ENCODE data around the gene RNF123. TPM values are rescaled to one million over a fixed set of nuclear protein-coding genes. Genes with fewer than 3 reads are reported as not detected.

RNF123 gene
- total and polyA plus RNA-seq, 2 experiments from 2014 or later = 14.6 to 32.5 TPM

DNA sequence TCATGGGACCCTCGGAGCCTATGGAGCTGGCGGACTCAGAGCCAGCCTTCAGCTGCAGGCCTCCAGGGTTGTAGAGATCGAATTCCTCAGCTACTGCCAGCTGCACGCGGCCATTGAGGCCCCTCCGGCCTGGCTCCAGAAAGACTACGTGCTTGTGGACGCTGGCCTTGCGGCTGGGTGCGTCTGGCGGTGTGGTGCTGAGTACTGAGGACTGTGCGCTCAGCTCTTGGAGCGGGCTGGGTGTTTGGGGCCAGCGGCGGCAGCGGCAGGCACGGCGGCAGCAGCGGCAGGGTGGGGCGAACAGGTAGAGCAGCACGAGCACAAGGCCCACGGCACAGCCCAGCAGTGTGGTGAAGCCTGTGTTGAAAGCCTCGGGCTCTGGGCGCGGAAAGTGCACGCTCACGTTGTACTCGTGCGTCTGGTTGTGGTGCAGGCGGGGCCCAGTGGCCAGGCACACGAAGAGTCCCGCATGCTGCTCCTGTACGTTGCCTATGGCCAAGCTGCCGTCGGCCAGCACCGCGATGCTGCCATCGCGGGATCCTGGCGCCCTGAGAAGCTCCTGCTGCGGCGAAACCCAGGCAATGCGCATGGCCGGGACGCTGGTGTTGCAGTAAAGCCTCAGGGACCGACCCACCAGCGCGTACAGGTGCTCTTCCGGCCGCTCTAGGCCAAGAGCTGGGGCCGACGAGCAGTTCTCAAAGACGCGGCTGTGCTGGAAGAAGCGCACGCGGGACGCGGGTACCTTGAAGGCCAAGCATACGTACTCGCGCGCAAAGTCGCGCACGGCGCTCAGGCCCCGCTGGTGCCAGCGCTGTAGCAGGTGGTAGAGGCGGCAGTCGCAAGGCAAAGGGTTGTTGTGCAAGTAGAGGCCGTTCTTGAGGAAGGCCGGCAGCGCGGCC, 28.9 kb downstream of the RNF123 start:
- Histone ChIP-seq H3F3A (replicated peaks; ENCODE audit: low read depth) (peaks cover 8% of the 10 kb centered on the region; the same call in 1 of the 2 replicates), H3K27ac (ENCODE audit: low read depth) (peak overlapping the region; percentile 27; the same call in 1 of the 2 replicates), H3K27me3 (ENCODE audit: insufficient read depth) (no peaks in the 10 kb centered on the region), H3K9me2 (ENCODE audit: insufficient read depth) (no peaks in the 10 kb centered on the region), H2AFZ (0 out of 2 replicates have a peak overlapping the region, but pooled peaks have one; percentile 56), H3K4me3 (peak overlapping the region; percentile 77), H3K4me2 (peak overlapping the region; percentile 95), H4K20me1 (replicated peaks; ENCODE audit: insufficient read depth) (peaks cover 7% of the 10 kb centered on the region; the same call in 1 of the 2 replicates), H3K4me1 (ENCODE audit: insufficient read depth) (no peaks in the 10 kb centered on the region; the same call in 1 of the 2 replicates), H3K79me2 (replicated peaks; ENCODE audit: insufficient read depth) (no peaks in the 10 kb centered on the region; the same call in 1 of the 2 replicates), H3K36me3 (ENCODE audit: insufficient read depth) (peaks cover 5% of the 10 kb centered on the region; the same call in 1 of the 2 replicates)
- peak overlapping the region; percentile 88 for H3K27ac Mint-ChIP-seq
- H3K27me3 Mint-ChIP-seq (ENCODE audit: insufficient read depth, low read depth, poor library complexity) = peaks cover 39% of the 10 kb centered on the region
- ATAC-seq (peak; percentile 10), DNase-seq (ENCODE audit: low spot score) (peak; percentile 72)
- peak overlapping the region; percentile 85 for H3K4me3 Mint-ChIP-seq
- TF ChIP-seq, protein P1, sequence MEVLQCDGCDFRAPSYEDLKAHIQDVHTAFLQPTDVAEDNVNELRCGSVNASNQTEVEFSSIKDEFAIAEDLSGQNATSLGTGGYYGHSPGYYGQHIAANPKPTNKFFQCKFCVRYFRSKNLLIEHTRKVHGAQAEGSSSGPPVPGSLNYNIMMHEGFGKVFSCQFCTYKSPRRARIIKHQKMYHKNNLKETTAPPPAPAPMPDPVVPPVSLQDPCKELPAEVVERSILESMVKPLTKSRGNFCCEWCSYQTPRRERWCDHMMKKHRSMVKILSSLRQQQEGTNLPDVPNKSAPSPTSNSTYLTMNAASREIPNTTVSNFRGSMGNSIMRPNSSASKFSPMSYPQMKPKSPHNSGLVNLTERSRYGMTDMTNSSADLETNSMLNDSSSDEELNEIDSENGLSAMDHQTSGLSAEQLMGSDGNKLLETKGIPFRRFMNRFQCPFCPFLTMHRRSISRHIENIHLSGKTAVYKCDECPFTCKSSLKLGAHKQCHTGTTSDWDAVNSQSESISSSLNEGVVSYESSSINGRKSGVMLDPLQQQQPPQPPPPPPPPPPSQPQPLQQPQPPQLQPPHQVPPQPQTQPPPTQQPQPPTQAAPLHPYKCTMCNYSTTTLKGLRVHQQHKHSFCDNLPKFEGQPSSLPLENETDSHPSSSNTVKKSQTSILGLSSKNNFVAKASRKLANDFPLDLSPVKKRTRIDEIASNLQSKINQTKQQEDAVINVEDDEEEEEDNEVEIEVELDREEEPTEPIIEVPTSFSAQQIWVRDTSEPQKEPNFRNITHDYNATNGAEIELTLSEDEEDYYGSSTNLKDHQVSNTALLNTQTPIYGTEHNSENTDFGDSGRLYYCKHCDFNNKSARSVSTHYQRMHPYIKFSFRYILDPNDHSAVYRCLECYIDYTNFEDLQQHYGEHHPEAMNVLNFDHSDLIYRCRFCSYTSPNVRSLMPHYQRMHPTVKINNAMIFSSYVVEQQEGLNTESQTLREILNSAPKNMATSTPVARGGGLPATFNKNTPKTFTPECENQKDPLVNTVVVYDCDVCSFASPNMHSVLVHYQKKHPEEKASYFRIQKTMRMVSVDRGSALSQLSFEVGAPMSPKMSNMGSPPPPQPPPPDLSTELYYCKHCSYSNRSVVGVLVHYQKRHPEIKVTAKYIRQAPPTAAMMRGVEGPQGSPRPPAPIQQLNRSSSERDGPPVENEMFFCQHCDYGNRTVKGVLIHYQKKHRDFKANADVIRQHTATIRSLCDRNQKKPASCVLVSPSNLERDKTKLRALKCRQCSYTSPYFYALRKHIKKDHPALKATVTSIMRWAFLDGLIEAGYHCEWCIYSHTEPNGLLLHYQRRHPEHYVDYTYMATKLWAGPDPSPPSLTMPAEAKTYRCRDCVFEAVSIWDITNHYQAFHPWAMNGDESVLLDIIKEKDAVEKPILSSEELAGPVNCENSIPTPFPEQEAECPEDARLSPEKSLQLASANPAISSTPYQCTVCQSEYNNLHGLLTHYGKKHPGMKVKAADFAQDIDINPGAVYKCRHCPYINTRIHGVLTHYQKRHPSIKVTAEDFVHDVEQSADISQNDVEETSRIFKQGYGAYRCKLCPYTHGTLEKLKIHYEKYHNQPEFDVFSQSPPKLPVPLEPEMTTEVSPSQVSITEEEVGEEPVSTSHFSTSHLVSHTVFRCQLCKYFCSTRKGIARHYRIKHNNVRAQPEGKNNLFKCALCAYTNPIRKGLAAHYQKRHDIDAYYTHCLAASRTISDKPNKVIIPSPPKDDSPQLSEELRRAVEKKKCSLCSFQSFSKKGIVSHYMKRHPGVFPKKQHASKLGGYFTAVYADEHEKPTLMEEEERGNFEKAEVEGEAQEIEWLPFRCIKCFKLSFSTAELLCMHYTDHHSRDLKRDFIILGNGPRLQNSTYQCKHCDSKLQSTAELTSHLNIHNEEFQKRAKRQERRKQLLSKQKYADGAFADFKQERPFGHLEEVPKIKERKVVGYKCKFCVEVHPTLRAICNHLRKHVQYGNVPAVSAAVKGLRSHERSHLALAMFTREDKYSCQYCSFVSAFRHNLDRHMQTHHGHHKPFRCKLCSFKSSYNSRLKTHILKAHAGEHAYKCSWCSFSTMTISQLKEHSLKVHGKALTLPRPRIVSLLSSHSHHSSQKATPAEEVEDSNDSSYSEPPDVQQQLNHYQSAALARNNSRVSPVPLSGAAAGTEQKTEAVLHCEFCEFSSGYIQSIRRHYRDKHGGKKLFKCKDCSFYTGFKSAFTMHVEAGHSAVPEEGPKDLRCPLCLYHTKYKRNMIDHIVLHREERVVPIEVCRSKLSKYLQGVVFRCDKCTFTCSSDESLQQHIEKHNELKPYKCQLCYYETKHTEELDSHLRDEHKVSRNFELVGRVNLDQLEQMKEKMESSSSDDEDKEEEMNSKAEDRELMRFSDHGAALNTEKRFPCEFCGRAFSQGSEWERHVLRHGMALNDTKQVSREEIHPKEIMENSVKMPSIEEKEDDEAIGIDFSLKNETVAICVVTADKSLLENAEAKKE (CRISPR knock-in tag; IDR thresholded peaks at IDR 0.05) = no peak
- TF ChIP-seq, protein P2, sequence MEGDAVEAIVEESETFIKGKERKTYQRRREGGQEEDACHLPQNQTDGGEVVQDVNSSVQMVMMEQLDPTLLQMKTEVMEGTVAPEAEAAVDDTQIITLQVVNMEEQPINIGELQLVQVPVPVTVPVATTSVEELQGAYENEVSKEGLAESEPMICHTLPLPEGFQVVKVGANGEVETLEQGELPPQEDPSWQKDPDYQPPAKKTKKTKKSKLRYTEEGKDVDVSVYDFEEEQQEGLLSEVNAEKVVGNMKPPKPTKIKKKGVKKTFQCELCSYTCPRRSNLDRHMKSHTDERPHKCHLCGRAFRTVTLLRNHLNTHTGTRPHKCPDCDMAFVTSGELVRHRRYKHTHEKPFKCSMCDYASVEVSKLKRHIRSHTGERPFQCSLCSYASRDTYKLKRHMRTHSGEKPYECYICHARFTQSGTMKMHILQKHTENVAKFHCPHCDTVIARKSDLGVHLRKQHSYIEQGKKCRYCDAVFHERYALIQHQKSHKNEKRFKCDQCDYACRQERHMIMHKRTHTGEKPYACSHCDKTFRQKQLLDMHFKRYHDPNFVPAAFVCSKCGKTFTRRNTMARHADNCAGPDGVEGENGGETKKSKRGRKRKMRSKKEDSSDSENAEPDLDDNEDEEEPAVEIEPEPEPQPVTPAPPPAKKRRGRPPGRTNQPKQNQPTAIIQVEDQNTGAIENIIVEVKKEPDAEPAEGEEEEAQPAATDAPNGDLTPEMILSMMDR (conservative IDR thresholded peaks at IDR 0.05; ENCODE audit: low read depth in 2 of 2) = no peak
- TF ChIP-seq ZNF331 (CRISPR knock-in tag; IDR thresholded peaks at IDR 0.05; ENCODE audit: low read depth) (no peak), JUNB (IDR thresholded peaks at IDR 0.05; ENCODE audit: unreplicated experiment) (no peak), POLR2AphosphoS5 (IDR thresholded peaks at IDR 0.05; ENCODE audit: low read depth) (no peak), ZNF114 (CRISPR knock-in tag; IDR thresholded peaks at IDR 0.05) (no peak), CREB1 (CRISPR knock-in tag; IDR thresholded peaks at IDR 0.05; ENCODE audit: low read depth) (no peak), STAT1 (IDR thresholded peaks at IDR 0.05; ENCODE audit: unreplicated experiment) (no peak)
- TF ChIP-seq, protein P3, sequence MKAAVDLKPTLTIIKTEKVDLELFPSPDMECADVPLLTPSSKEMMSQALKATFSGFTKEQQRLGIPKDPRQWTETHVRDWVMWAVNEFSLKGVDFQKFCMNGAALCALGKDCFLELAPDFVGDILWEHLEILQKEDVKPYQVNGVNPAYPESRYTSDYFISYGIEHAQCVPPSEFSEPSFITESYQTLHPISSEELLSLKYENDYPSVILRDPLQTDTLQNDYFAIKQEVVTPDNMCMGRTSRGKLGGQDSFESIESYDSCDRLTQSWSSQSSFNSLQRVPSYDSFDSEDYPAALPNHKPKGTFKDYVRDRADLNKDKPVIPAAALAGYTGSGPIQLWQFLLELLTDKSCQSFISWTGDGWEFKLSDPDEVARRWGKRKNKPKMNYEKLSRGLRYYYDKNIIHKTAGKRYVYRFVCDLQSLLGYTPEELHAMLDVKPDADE (IDR thresholded peaks at IDR 0.05) = no peak
- peaks cover 25% of the 10 kb centered on the region for H3K36me3 Mint-ChIP-seq (ENCODE audit: low read depth)
- H3K9me3 Mint-ChIP-seq = peaks cover 6% of the 10 kb centered on the region; the same call in 1 of the 3 replicates
- peaks cover 19% of the 10 kb centered on the region for H3K4me1 Mint-ChIP-seq

Measured in GM23338 (cell line).